HepG2 (cell line): Measurements from ENCODE around the gene STX10.

Experiments
- SSRP1 ChIP-seq: IDR thresholded peaks from 2 replicates; pipeline ENCODE4 v1.6.1; 2016; ENCODE audit warnings: control low read depth
- SUZ12 ChIP-seq: fragments of 150-350 bp; IDR thresholded peaks from 2 replicates; pipeline ENCODE4 v1.6.1; 2014; ENCODE audit warnings: low read depth, low read length
- TAF15 ChIP-seq: fragments of 200-400 bp; formaldehyde crosslinking; IDR thresholded peaks from one replicate; pipeline ENCODE4 v1.6.1; 2018; ENCODE audit warnings: mild to moderate bottlenecking, low read depth, low read length; ENCODE audit not compliant: poor library complexity, severe bottlenecking
- ZNF350 ChIP-seq: sonication (generic); formaldehyde crosslinking; IDR thresholded peaks from 2 replicates; pipeline ENCODE4 v1.4.0; 2020; ENCODE audit warnings: mild to moderate bottlenecking, low read depth, missing genetic modification reagents, borderline replicate concordance

- TF ChIP-seq SSRP1 (no peak), TAF15 (no peak), SUZ12 (no peak), ZNF350 (CRISPR knock-in tag) (no peak; the same call in 1 of the 2 replicates)
Observed at GRCh38 chr19:13152974-13153568, 2.9 kb upstream of the STX10 start.
